Measurements from ENCODE around the gene PIK3R5.

The PIK3R5 gene

GRCh38 chr17:8892338-8892690, 73.2 kb downstream of the PIK3R5 start:
- no peak for TF ChIP-seq CTCF (conservative IDR thresholded peaks at IDR 0.05; ENCODE audit: low read length)
- H3K4me3 ChIP-seq (ENCODE audit: low read length), result no peak overlapping the region
- no peak for DNase-seq (ENCODE audit: low read depth)

- no peak for DNase-seq (ENCODE audit: low read depth)
- H3K4me3 ChIP-seq (ENCODE audit: low read length), result no peak overlapping the region
- no peak for TF ChIP-seq CTCF (conservative IDR thresholded peaks at IDR 0.05; ENCODE audit: low read length)
These were observed 74.8 kb downstream of the PIK3R5 start for GRCh38 chr17:8890671-8891070.

- no peak for DNase-seq (ENCODE audit: low read depth)
- no peak for TF ChIP-seq CTCF (conservative IDR thresholded peaks at IDR 0.05; ENCODE audit: low read length)
- no peak overlapping the region for H3K4me3 ChIP-seq (ENCODE audit: low read length)
These were observed 75.9 kb downstream of the PIK3R5 start for GRCh38 chr17:8889458-8890210.

GRCh38 chr17:8888704-8889302, 76.7 kb downstream of the PIK3R5 start:
- H3K4me3 ChIP-seq (ENCODE audit: low read length), result no peak overlapping the region
- no peak for TF ChIP-seq CTCF (conservative IDR thresholded peaks at IDR 0.05; ENCODE audit: low read length)
- no peak for DNase-seq (ENCODE audit: low read depth)

GRCh38 chr17:8887834-8888703, 77.4 kb downstream of the PIK3R5 start:
- peak; percentile 49 for TF ChIP-seq CTCF (conservative IDR thresholded peaks at IDR 0.05; ENCODE audit: low read length)
- peak; percentile 28 for DNase-seq (ENCODE audit: low read depth)
- no peak overlapping the region for H3K4me3 ChIP-seq (ENCODE audit: low read length)

- DNase-seq (ENCODE audit: low read depth), result no peak
- TF ChIP-seq CTCF (conservative IDR thresholded peaks at IDR 0.05; ENCODE audit: low read length), result no peak
- no peak overlapping the region for H3K4me3 ChIP-seq (ENCODE audit: low read length)
These were observed 78.2 kb downstream of the PIK3R5 start for GRCh38 chr17:8887301-8887700.

Data from AG10803 (cell line).